GM21515 (cell line): ENCODE data around the gene CPE.

Source experiments
- ATAC-seq: cut with Tn5 transposase; IDR thresholded peaks from one replicate; pipeline ENCODE4 v1.9.1; 2021; ENCODE audit not compliant: unreplicated experiment

Gene CPE

DNA sequence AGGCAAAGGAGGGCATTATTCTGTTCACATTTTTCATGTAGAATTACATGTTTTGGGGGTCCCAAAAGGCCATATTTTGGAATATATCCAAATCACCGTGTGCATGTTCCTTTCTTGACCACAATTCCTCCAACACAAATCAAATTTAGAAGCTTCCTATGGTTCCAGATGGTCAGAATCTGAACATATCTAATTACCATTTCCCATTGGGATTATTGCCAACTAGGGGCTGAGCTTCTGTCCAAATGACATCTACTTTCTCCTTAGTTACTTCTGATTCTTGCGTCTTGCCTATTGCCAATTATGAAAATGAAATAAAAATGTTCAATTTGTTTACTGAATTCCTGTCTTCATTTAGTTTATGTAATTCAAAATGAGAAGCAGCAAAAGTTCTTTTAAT lies 163.7 kb downstream of the CPE start:
- no peak for ATAC-seq
